HG03460 (cell line): ENCODE results near the gene TSG101.
A peak's percentile ranks its signal among the peaks of the same experiment; 100 is the strongest.

Experiments
- ATAC-seq: cut with Tn5 transposase; IDR thresholded peaks from one replicate; pipeline ENCODE4 v1.9.1; 2021; ENCODE audit not compliant: unreplicated experiment

TSG101 gene, protein sequence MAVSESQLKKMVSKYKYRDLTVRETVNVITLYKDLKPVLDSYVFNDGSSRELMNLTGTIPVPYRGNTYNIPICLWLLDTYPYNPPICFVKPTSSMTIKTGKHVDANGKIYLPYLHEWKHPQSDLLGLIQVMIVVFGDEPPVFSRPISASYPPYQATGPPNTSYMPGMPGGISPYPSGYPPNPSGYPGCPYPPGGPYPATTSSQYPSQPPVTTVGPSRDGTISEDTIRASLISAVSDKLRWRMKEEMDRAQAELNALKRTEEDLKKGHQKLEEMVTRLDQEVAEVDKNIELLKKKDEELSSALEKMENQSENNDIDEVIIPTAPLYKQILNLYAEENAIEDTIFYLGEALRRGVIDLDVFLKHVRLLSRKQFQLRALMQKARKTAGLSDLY

GRCh38 chr11:18526521-18527296 is at the start of gene TSG101:
Gene TSG101, minus strand, starts transcription at chr11:18526942. Its CDS starts 126 bp downstream, at chr11:18526816.
- peak; percentile 98 for ATAC-seq

GRCh38 chr11:18575361-18575760 is 48.6 kb upstream of the TSG101 start:
- no peak for ATAC-seq

- ATAC-seq: no peak
Observed at GRCh38 chr11:18567081-18567480, 40.3 kb upstream of the TSG101 start.

DNA sequence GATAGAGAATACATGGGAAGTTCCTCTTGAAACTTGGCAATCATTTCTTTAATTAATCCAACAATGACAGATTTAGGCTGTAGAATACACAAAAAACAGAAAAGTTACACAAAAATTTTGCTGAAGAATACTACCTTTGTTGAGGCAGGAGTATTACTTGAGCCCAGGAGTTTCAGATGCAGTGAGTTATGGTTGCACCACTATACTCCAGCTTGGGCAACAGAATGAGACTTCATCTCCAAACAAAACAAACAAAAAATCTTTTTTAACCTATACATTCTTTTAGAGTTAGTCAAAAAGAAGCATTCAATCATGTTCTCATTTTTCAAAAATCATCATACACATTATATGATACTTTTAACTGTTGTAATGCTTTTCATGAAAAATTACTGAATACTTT is 39.7 kb upstream of the TSG101 start:
- ATAC-seq: no peak

DNA sequence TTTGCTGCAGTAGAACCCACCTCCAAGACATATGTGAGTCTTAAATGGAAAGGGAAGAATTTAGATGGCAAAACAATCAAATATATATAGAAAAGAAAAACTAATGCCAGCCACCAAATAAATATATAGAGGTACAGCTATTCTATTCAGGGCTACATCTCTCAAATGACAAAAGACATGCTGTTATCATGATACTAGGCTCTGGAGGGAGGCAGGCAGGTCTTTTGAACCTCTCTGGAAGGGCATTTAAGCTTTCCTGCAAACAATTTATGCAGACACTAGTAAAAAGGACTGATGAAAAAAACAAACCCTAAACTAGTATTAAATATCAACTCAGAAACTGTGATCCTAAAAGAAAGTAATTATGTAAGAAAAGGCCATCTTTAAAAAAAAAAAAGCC is 37.4 kb upstream of the TSG101 start:
- no peak for ATAC-seq

- no peak for ATAC-seq
Observed at GRCh38 chr11:18563090-18563730, 36.5 kb upstream of the TSG101 start.

- no peak for ATAC-seq
Observed at GRCh38 chr11:18548001-18548400, 21.3 kb upstream of the TSG101 start.

DNA sequence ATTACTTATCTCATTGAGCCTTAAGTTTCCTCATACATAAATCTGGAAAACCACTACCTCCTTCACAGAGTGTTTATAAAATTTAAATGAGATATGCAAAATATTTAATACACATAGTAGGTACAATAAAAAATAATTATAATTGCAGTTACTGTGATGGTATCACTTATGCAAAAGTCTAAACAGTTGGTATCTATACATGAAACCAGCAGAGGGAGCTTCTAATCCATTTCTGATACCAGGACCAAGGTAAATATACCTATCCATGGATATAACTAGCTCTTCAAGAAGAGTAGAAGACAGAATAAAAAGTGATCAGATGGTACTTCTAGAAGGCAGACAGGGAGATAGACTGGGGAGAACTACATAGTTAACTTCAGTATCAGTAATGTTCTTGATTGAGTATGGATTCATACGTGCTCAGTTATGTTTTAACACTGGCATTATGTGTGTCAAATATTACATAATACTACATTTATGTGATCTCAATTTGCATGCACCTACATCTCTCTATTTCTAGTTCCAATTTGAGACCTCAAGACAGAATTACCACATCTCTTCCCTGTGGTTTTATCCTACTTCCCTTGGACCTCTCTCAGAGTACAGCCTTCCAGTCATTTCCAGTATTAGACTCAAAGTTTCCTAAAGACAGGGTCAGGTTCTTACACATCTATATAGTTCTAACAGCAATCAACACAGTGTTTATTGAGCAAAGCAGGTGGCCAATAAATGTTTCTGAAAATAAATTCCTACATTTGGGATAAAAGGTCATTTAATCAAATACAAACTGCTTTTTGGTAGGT is 13.7 kb upstream of the TSG101 start:
- no peak for ATAC-seq

DNA sequence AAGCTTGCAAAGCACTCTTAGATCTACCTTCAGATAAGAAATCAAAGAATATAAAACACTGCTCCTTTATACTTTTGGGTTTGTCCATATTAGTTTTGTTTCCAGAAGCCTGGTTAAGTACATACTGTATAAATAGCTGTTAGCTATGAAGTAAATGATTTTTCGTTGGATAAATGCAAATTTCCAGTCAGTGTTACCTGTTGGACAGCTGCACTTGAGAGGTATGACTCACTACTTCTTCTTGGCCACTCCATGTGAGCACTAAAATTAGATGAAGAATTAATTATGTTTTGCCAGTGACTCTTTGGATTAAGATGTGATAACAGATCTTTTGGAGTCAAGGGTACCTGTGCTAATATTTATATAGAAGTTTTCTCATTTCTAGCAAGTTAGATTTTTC is 9.5 kb upstream of the TSG101 start:
- no peak for ATAC-seq

GRCh38 chr11:18534245-18534644 is 7.5 kb upstream of the TSG101 start:
- no peak for ATAC-seq

DNA sequence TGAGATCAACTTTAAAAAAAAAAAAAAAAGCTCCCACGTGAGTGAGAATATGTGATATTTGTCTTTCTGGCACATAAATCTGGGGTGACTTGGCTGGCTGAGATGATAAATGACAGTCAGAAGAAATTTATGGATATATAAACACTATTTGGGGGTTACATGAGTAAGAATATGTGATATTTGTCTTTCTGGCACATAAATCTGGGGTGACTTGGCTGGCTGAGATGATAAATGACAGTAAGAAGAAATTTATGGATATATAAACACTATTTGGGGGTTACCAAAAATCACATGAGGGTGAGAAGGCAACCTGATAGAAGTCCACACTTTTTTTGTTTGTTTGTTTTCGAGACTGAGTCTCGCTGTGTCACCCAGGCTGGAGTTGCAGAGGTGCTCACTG is 6.6 kb upstream of the TSG101 start:
- ATAC-seq: no peak

- ATAC-seq: no peak
Observed at GRCh38 chr11:18527512-18527911, 770 bp upstream of the TSG101 start.

- ATAC-seq: no peak
Observed at GRCh38 chr11:18526130-18526520, 617 bp downstream of the TSG101 start.

- no peak for ATAC-seq
Observed at GRCh38 chr11:18524248-18524647, 2.5 kb downstream of the TSG101 start.

GRCh38 chr11:18523084-18523483 is 3.7 kb downstream of the TSG101 start:
- ATAC-seq: no peak

GRCh38 chr11:18522388-18522787 is 4.4 kb downstream of the TSG101 start:
- ATAC-seq: no peak

DNA sequence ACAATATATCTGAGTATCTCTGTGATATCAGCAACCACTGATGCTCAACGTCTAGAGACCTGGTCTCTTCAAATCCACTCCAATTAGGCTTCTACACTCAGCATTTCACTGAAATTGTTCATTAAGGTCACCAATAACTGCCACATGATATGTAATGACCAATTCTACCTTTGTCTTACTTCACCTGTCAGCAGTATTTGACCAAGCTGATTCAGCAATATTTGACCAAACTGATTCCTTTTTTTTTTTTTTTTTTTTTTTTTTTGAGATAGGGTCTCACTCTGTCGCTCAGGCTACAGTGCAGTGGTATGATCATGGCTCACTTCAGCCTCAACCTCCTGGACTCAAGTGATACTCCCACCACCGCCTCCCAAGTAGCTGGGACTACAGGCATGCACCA is 5.6 kb downstream of the TSG101 start:
- no peak for ATAC-seq

DNA sequence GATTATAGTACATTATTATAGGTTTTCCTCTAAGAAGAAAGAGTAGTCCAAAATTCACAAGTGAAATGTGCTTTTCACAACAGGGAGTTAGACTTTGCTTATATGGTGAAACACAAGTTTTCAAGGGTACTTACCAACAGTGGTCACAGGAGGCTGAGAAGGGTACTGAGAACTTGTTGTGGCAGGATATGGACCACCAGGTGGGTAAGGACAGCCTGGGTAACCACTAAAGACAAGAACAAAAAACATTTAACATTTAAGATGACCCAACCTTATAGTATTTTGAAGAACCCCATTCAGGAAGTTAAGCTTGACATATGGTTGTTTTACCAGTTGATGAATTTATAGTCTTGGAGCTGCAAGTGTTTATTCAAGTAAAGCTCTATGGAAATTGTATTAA is 24.4 kb downstream of the TSG101 start:
- no peak for ATAC-seq

DNA sequence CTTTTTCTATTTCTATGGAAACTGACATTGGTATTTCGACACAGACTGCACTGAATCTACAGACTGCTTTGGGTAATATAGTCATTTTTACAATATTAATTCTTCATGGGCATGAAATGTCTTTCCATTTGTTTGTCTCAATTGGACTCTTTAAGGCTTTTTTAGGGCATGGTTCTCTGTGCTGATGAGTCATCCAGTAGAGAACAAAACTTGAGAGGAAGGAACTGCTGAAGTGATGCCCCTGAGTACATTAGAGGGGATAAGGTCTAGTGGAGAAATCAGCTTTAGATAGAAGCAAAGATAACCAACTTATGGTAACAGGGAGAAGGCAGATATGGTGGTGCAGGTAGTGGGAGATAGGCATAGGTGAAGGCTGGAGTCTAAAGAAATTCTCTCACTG is 25.1 kb downstream of the TSG101 start:
- no peak for ATAC-seq

DNA sequence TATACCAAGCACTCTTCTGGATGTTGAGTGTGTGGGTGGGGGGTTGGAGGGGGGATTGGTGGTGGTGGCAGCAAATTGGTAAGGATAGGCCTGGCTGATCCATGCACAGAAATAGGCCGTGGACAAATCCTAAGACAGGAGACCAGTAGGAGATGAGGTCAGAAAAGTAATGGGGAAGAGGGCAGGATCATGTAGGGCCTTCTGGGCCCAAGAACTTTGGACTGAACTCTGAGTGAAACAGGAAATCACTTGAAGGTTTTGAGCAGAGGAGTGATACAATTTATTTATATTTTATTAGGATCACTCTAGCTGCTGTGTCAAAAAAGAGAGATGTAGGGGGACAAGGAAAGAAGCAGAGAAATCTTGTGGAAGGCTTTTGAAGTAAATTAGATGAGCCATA is 28.7 kb downstream of the TSG101 start:
- ATAC-seq: no peak

- no peak for ATAC-seq
Observed at GRCh38 chr11:18495703-18496102, 31.0 kb downstream of the TSG101 start.
